Measurements from ENCODE around the gene CHTF8.

CHTF8 gene

GRCh38 chr16:69085032-69085695, 47.2 kb downstream of the CHTF8 start:
- no peak for DNase-seq (ENCODE audit: low read depth in 3 of 3)

DNA sequence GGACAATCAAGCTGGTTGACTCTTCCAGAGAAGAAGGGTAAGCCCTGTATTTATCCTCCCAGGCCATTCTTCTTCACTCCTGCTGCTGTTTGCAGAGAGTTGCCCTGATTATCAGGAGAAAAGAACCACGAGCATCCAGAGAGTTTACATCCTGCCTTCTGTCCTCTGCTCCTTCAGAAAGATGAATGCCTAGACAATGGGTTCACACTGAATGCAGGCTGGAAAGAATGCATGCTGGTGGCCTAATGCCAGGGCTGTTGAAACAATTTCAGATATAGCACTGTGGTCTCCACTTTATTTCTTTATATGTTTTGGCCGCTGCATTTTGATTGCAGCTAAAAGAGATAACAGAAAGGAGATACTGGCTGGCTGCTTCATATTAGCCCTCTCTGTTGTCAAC, 48.1 kb downstream of the CHTF8 start:
- DNase-seq (ENCODE audit: low read depth in 3 of 3), result no peak

DNA sequence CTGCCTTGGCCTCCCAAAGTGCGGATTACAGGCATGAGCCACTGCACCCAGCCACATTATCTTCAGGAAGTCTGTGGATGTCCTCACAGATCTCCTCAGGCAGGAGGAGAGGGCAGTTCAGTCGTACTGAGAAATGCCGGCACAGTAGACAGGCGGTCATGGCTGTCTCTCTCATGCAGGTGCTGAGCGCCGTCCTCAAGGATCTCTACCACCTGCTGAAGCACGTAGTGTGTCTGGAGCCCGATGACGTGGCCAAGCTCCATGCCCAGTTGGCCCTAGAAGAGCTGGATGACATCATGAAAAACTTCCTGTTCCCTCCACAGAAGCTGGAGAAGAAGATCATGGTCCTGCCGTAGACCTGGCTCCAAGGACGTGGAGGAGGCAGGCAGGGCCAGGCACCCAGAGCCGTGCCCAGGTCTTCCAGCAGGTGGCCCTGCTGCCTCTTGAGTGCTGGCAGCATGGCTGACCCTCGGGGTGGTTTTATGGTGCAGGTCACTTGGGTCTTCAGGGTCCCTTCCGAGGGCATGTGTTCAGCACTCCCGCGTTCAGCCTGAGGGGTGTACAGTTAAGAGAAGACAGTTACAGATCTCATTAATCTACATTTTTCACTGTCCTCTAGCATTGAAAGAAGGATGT, 49.0 kb downstream of the CHTF8 start:
- no peak for DNase-seq (ENCODE audit: low read depth in 3 of 3)

DNA sequence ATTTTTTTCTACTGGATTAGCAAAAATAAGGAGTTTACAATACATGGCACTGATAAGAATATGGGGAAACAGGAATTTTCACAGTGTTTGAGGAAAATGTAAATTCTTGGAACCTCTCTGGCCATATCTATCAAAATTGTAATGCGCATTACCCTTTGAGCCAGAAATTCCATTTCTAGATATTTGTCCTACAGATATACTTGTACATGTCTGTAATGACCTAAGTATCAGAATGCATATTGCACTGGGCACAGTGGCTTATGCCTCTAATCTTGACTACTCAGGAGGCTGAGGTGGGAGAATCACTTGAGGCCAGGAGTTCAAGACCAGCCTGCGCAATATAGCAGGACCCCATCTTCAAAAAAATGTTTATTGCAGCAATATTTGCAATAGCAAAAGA, 52.7 kb downstream of the CHTF8 start:
- no peak for DNase-seq (ENCODE audit: low read depth in 3 of 3)

DNA sequence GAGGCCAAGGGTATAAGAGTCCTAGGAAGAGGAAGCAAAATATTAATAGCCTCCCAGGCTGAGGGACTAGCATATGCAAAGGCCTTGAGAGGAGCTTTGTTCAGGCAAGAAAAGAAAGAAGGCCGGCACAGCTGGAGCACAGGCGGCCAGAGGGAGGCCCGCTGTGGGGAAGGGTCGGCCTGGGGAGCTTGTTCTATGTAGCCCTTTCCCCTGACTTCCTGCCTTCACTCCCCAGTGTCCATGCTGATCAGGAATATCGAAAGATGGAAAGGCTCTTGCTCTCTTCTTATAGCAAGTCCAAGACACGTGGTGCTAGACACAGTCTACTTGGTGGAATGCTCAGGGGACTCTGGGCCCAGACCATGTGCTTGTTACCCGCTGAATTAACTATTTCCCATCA, 54.3 kb downstream of the CHTF8 start:
- DNase-seq (ENCODE audit: low read depth in 3 of 3), result no peak

- DNase-seq (ENCODE audit: low read depth in 3 of 3), result no peak
These were observed 55.1 kb downstream of the CHTF8 start for GRCh38 chr16:69077251-69077650.

DNA sequence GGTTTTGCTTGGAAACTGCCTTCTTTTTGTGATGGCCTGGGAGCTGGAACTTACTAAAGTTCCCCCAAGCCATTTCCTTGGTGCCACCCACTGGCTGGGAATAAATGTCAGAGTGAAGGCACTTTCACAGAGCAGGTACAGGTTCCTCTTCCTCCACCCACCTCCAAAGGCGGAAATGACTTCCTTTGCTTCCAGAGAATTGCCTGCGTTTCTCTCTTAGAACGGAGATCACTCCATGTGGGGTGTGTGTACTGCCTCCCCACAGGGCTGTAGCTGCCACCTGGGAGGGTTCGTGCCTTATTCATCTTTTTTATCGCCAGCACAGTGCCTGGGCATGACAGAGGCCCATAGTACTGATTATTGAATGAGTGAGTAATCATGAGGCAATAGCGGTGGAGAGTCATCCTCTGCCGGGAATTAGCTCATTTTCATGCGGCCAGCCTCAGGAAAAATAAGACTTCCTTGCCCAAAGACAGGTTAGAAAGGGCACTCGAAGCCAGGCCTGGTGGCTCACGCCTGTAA, 59.1 kb downstream of the CHTF8 start:
- no peak for DNase-seq (ENCODE audit: low read depth in 3 of 3)

GRCh38 chr16:69072640-69072974, 59.8 kb downstream of the CHTF8 start:
- no peak for DNase-seq (ENCODE audit: low read depth in 3 of 3)

DNA sequence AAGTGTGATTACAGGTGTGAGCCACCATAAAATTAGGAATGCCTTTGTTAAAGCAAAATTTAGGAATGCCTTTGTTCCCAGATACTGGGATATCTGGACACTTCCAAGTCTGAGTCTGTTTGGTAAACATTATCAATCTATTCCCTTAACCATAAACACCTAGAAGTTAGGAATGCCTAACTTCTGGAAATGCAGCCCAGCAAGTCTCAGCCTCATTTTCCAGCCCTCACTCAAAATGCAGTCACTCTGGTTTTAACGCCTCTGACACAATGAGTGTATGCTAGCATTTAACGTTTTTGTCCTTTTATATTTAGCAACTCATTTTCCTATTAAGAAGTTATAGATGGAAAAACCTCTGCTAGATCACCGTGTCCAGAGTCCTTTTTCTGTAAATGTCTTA, 61.4 kb downstream of the CHTF8 start:
- no peak for DNase-seq (ENCODE audit: low read depth in 3 of 3)

DNA sequence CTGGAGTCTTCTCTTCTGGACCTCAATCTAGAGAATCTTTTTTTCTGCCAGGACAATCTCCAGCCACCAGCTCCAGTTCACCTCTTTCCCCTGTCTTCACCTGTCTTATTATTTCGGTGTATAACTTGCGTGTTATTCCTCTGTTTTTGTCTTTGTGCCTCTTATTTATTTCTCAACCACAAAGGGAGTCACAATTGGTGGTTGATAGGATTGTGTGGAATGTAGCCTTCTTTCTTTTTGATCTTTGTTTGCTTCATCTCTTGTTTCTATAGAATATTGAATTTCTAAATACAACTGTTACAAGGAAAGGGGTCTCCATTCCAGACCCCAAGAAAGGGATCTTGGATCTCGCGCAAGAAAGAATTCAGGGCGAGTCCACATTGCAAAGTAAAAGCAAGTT, 62.9 kb downstream of the CHTF8 start:
- DNase-seq (ENCODE audit: low read depth in 3 of 3), result no peak
